ENCODE measurements around the gene SETD5. TPM values are rescaled to one million over a fixed set of nuclear protein-coding genes. Genes with fewer than 3 reads are reported as not detected.

SETD5 gene
- total and polyA plus RNA-seq, 2 of the 4 experiments (the other 2 are of a cell fraction) = 42.7 to 62.9 TPM

GRCh38 chr3:9386501-9387321 lies 10.7 kb upstream of the SETD5 start:
- WGBS, 2 experiments (ENCODE audit: extremely low coverage in 2 of 2, insufficient read length in 1 of 2) = no CpG with 5 or more reads among the region's 1 CpG
- Histone ChIP-seq H3K27me3 (ENCODE audit: control insufficient read depth, insufficient read depth, low read length) (no peaks in the 10 kb centered on the region), H4K20me1 (ENCODE audit: insufficient read depth, low read length) (peaks cover 53% of the 10 kb centered on the region), H2AK9ac (replicated peaks; ENCODE audit: low read depth, low read length, poor library complexity) (no peak overlapping the region), H3K36me3 (ENCODE audit: control insufficient read depth, insufficient read depth, low read length) (peaks cover 53% of the 10 kb centered on the region), H3K14ac (replicated peaks; ENCODE audit: low read depth, low read length) (no peak overlapping the region), H2BK5ac (ENCODE audit: low read depth, low read length, poor library complexity, severe bottlenecking) (peak overlapping the region; percentile 11), H2BK15ac (ENCODE audit: low read depth, low read length) (no peak overlapping the region), H4K8ac (ENCODE audit: low read depth in 2 of 2, low read length in 2 of 2) (no peak overlapping the region), H3K9me1 (ENCODE audit: insufficient read depth, low read length) (peaks cover 4% of the 10 kb centered on the region; the same call in 1 of the 2 replicates), H3K9me3 (ENCODE audit: control insufficient read depth, insufficient read depth, low read length) (no peaks in the 10 kb centered on the region), H2AFZ (replicated peaks; ENCODE audit: low read length, poor library complexity) (no peak overlapping the region), H3K23ac (ENCODE audit: low read depth, low read length) (peak overlapping the region; percentile 7; the same call in 1 of the 2 replicates), H3K56ac (ENCODE audit: extremely low read depth, insufficient read depth, low read length) (no peak overlapping the region), H3K4me3 (ENCODE audit: insufficient read depth, low read depth, low read length) (no peak overlapping the region), H3K4ac (ENCODE audit: low read depth, low read length) (no peak overlapping the region), H2AK5ac (ENCODE audit: low read depth, low read length) (no peak overlapping the region), H3K9ac (ENCODE audit: low read depth, low read length) (no peak overlapping the region), H2BK20ac (ENCODE audit: low read depth, low read length) (no peak overlapping the region), H3K27ac (ENCODE audit: insufficient read depth, low read length) (no peak overlapping the region), H3K4me2 (ENCODE audit: low read depth, low read length) (no peak overlapping the region), H4K91ac (ENCODE audit: insufficient read depth, low read depth, low read length) (no peak overlapping the region), H4K5ac (ENCODE audit: low read depth, low read length) (no peak overlapping the region), H3K4me1 (ENCODE audit: control insufficient read depth, insufficient read depth, low read length) (peaks cover 6% of the 10 kb centered on the region), H3K79me1 (ENCODE audit: low read depth in 1 of 2, low read length in 2 of 2) (peaks cover 22 to 65% of the 10 kb centered on the region in 2 experiments), H2BK120ac (ENCODE audit: low read depth, low read length) (no peak overlapping the region), H3K18ac (ENCODE audit: low read depth, low read length) (no peak overlapping the region)
- dilution Hi-C loops (cut with HindIII; ENCODE audit: low sequenced_read_pairs, unreplicated experiment) (no loop called here), in situ Hi-C loops (cut with MboI; ENCODE audit: low sequenced_read_pairs) (no loop called here), intact Hi-C loops (cut with micrococcal nuclease) (no loop called here)
- DNase-seq (no peak), ATAC-seq (ENCODE audit: low read depth) (no peak)
- no TSS peak for BruUV-seq (replicated peaks)
- ChIA-PET CTCF (no interaction called here), POLR2A (ENCODE audit: unreplicated experiment) (no interaction called here)
- TF ChIP-seq MAZ (IDR thresholded peaks at IDR 0.05; ENCODE audit: borderline replicate concordance, low read depth, low read length) (no peak), POLR2A (IDR thresholded peaks at IDR 0.05; ENCODE audit: low read depth, low read length) (no peak; the same call in 1 of the 2 replicates), BHLHE40 (IDR thresholded peaks at IDR 0.05; ENCODE audit: low read depth, low read length) (no peak), CHD1 (IDR thresholded peaks at IDR 0.05; ENCODE audit: low read depth, low read length) (no peak), NFE2L2 (IDR thresholded peaks at IDR 0.05; ENCODE audit: low read depth, low read length) (no peak), CTCF (conservative IDR thresholded peaks at IDR 0.05; ENCODE audit: low read depth, low read length) (no peak)

Measured in IMR-90 (cell line).